Panc1 (cell line): ENCODE results near the gene MROH7.

Experiments used
- CTCF ChIP-seq: fragments of 450-650 bp; IDR thresholded peaks from 2 replicates; pipeline ENCODE4 v1.5.1; 2017; ENCODE audit warnings: mild to moderate bottlenecking
- SIN3A ChIP-seq: IDR thresholded peaks from 2 replicates; pipeline ENCODE4 v1.6.1; 2012; ENCODE audit warnings: low read depth, mild to moderate bottlenecking, low read length, moderate library complexity, borderline replicate concordance; ENCODE audit not compliant: insufficient read depth

DNA sequence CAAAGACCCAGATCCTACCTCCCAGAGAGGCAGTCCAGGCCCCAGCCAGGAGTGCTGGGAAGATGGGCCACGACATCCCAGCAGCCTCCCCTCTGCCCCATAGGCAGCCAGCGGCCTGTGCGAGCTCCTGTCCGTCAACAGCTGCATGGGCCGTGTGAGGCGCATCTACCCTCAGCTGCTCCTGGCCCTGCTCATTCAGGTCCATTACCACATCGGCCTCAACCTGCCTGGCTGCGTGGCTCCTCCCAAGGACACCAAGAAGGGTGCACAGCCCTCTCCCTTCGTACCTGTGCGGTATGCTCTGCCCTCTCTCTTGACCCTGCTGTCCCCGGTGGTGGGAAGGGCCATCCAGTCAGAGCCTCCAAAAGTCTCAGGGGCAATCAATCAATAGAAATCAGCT lies 44.6 kb downstream of the MROH7 start:
- no peak for TF ChIP-seq CTCF
- TF ChIP-seq SIN3A: no peak
